HG03439 (cell line): ENCODE data around the gene TNFRSF17.
"Not testable (repeated sequence)": the region's sequence is repeated elsewhere in the genome, so short reads cannot be mapped to it uniquely, and the experiment has no call there.

ENCODE experiments used
- ATAC-seq: cut with Tn5 transposase; IDR thresholded peaks from one replicate; pipeline ENCODE4 v1.9.1; 2021; ENCODE audit warnings: mild to moderate bottlenecking, moderate library complexity; ENCODE audit not compliant: unreplicated experiment

The TNFRSF17 gene

DNA sequence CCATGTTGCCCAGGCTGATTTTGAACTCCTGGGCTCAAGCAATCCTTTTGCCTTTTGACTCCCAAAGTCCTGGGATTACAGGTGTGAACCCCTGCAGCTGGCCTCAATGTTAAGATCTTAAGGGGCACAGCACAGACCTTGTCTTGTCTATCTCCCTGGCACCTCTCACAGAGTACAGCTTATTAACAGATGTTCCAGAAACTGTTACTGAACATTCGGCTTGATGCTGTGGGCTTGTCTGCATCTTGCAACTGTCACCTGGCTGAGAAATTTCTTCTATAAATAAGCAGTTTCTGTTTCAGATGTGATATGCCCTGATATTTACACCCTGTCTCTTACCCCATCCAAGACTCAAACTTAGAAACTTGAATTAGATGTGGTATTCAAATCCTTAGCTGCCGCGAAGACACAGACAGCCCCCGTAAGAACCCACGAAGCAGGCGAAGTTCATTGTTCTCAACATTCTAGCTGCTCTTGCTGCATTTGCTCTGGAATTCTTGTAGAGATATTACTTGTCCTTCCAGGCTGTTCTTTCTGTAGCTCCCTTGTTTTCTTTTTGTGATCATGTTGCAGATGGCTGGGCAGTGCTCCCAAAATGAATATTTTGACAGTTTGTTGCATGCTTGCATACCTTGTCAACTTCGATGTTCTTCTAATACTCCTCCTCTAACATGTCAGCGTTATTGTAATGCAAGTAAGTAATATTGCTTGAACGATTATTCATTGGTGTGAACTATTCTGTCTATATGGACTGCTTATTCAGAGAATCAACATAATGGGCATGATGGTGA, at the start of gene TNFRSF17:
Gene TNFRSF17 (plus strand): TSS at position 450 of the 791 bp plus-strand sequence. CDS start 115 bp downstream, at position 565.
- peak; percentile 73 for ATAC-seq

DNA sequence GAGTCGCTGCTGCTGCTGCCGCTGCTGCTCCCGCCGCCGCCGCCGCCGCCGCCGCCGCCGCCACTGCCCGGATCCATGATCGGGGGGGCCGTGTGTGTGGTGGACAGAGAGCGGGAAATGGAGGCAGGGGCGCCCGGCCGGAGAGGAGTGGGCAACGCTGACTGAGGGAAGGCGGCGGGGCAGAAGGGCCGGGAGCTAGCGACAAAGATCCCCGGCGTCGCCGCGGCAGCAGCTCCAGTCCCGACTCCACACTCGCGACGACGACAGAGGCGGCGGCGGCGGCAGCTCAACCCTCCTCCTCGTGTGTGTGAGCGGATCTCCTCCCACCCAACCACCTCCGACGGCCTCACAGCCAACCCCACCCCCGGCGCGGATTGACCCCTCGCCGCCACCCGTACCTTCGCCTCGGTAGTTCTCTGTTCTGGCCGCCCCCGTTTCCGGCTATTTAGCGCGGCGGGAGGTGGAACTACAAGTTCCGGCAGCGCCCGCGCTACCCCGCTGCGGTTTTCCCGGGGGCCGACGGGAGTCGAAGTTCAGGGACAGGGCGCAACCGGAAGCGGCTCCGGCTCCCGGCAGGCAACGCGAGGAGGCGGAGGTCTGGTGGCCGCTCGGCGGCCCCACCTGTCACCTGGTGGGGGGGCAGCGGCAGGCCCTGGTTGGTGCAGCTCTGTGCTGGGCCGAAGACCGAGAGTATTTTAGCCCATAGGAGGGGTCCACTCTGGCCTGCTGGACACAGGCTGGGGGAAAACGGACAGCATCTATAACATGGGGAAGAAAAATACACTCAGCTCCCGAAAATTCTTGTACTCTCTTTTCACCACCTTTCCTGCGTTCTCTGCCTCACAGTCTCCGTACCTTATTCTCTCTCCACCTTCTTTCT, 49.1 kb upstream of the TNFRSF17 start, which contains the start of gene GSPT1:
Gene GSPT1 (minus strand): TSS at position 313 of the 880 bp plus-strand sequence. CDS start 236 bp downstream, at position 77.
- peak; percentile 83 for ATAC-seq

- no peak for ATAC-seq
Measured at GRCh38 chr16:11916524-11917285, 48.3 kb upstream of the TNFRSF17 start.

DNA sequence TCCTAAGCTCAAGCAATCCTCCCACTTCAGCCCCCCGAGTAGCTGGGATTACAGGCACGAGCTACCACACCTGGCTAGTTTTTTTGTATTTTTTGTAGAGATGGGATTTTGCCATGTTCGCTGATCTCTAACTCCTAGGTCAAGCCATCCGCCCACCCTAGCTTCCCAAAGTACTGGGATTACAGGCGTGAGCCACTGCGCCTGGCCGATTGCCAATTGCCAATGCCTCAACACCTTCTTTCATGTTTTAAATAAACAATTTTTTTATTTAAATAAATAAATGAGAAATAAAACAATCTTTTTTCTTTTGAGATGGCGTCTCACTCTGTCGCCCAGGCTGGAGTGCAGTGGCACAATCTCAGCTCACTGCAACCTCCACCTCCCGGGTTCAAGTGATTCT, 41.0 kb upstream of the TNFRSF17 start:
- not testable (repeated sequence) for ATAC-seq

DNA sequence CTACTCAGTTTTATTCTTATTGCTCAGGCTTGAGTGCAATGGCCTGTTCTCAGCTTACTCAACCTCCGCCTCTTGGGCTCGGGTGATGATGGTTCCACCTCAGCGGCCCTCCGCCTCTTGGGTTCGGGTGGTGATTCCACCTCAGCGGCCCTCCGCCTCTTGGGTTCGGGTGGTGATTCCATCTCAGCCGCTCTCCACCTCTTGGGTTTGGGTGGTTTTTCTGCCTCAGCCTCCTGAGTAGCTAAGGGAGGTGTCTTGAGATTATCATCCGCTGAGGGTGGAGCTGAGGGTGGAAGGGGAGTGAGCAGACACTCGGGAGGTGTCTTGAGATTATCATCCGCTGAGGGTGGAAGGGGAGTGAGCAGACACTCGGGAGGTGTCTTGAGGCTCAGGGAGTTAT, 37.7 kb upstream of the TNFRSF17 start:
- ATAC-seq, result not testable (repeated sequence)

- not testable (repeated sequence) for ATAC-seq
Measured at GRCh38 chr16:11941945-11942344, 23.1 kb upstream of the TNFRSF17 start, which contains the start of gene NPIPB2. TSS of gene NPIPB2 (minus strand) at chr16:11942045. CDS start at chr16:11942045, 0 bp downstream.

DNA sequence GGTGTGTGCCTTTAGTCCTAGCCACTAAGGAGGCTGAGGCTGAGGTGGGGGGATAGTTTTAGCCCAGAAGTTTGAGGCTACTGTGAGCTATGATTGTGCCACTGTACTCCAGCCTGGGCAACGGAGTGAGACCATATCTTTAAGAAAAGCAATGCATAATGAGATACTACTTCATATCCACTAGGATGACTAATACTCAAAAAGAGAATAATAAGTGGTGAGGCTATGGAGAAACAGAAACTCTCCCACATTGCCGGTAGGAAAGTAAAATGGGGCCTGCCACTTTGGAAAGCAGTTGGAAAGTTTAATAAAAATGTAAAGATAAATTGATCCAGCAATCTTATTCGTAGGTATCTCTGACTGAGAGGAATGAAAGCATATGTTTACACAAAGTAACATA, 18.6 kb upstream of the TNFRSF17 start:
- ATAC-seq, result no peak

- no peak for ATAC-seq
Measured at GRCh38 chr16:11948819-11949218, 16.2 kb upstream of the TNFRSF17 start.

GRCh38 chr16:11949527-11949926, 15.5 kb upstream of the TNFRSF17 start:
- peak; percentile 47 for ATAC-seq

GRCh38 chr16:11950388-11950787, 14.6 kb upstream of the TNFRSF17 start:
- ATAC-seq, result no peak

GRCh38 chr16:11953576-11953975, 11.4 kb upstream of the TNFRSF17 start:
- ATAC-seq, result not testable (repeated sequence)

GRCh38 chr16:11955713-11956123, 9.3 kb upstream of the TNFRSF17 start:
- no peak for ATAC-seq

DNA sequence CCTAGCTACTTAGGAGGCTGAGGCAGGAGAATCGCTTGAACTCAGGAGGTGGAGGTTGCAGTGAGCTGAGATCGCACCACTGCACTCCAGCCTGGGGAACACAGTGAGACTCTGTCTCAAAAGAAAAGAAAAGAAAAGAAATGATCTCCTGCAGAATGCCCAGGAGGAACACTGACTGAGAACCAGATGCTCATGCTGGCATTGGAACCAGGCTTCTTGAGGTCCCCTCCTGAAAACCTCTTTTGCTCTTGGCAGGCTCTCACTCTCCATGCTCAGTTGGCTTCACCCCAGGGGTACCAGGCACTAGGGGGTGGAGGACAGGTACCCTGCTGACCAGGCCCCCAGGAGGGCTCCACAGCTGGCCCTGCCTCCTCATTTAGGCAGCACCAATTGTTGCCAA, 8.5 kb upstream of the TNFRSF17 start:
- ATAC-seq, result no peak

- ATAC-seq, result no peak
Measured at GRCh38 chr16:11957591-11958395, 7.2 kb upstream of the TNFRSF17 start.

- not testable (repeated sequence) for ATAC-seq
Measured at GRCh38 chr16:11962457-11962856, 2.6 kb upstream of the TNFRSF17 start.

- not testable (repeated sequence) for ATAC-seq
Measured at GRCh38 chr16:11962978-11963377, 2.0 kb upstream of the TNFRSF17 start.

DNA sequence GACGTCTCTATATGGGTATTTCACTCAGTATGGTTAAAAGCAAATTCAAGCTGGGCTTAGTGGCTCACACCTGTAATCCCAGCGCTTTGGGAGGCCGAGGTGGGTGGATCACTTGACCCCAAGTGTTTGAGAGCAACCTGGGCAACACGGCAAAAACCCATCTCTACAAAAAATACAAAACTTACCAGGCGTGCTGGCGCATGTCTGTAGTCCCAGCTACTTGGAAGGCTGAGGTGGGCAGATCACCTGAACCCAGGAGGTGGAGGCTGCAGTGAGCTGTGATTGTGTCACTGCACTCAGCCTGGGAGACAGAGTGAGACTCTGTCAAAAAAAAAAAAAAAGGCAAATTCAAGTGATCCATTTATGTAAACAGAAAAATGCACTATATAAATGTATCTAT, 1.3 kb upstream of the TNFRSF17 start:
- no peak for ATAC-seq

GRCh38 chr16:11966173-11966572, 1.2 kb downstream of the TNFRSF17 start:
- ATAC-seq, result peak; percentile 23

DNA sequence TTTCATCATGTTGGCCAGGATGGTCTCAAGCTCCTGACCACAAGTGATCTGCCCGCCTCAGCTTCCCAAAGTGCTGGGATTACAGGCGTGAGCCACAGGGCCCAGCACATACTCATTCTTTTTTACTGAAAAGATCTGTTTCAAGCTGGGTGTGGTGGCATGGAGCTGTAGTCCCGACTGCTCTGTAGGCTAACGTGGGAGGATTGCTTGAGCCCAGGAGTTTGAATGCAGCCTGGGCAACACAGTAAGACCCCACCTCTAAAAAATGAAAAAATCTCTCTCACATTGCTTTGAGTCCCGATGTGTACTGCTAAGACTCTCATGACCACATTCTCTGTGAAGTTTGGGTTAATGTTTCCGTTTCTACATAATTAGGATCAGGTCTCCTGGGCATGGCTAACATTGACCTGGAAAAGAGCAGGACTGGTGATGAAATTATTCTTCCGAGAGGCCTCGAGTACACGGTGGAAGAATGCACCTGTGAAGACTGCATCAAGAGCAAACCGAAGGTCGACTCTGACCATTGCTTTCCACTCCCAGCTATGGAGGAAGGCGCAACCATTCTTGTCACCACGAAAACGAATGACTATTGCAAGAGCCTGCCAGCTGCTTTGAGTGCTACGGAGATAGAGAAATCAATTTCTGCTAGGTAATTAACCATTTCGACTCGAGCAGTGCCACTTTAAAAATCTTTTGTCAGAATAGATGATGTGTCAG, 2.3 kb downstream of the TNFRSF17 start:
- no peak for ATAC-seq
